GM12878 (cell line): ENCODE data around the gene HIVEP3.
A peak's percentile ranks its signal among the peaks of the same experiment; 100 is the strongest.

ENCODE experiments used
- ASH2L ChIP-seq: fragments of 300-600, 200-600 bp; sonication (generic); IDR thresholded peaks from 2 replicates; pipeline ENCODE4 v1.6.1; 2017; ENCODE audit warnings: low read depth, mild to moderate bottlenecking, borderline replicate concordance
- BHLHE40 ChIP-seq, 2 experiments: fragments of 450-650 bp in 1 of 2; IDR thresholded peaks; 2 replicates each; pipeline ENCODE4 v1.6.1; 2011 to 2017; ENCODE audit warnings: low read depth in 2 of 2, borderline replicate concordance in 1 of 2, improper control_type of control experiment in 1 of 2, low read length in 1 of 2, mild to moderate bottlenecking in 1 of 2
- EP300 ChIP-seq, 2 experiments: fragments of 150-350 bp in 1 of 2; IDR thresholded peaks; 2 replicates each; pipeline ENCODE4 v1.6.1; 2011 to 2012; ENCODE audit warnings: low read depth in 2 of 2, low read length in 2 of 2, borderline replicate concordance in 1 of 2, improper control_type of control experiment in 1 of 2, inconsistent platforms in 1 of 2; ENCODE audit not compliant: control insufficient read depth in 1 of 2
- EZH2 ChIP-seq: IDR thresholded peaks from 2 replicates; pipeline ENCODE4 v1.6.1; 2012; ENCODE audit warnings: low read depth, mild to moderate bottlenecking, control low read depth, inconsistent platforms, low read length, borderline replicate concordance; ENCODE audit not compliant: control insufficient read depth
- HDAC6 ChIP-seq: fragments of 200-600 bp; sonication (generic); IDR thresholded peaks from one replicate; pipeline ENCODE4 v1.8.0; 2017; ENCODE audit warnings: antibody characterized with exemption; ENCODE audit not compliant: unreplicated experiment
- POLR2AphosphoS5 ChIP-seq: IDR thresholded peaks from 2 replicates; pipeline ENCODE4 v1.6.1; 2011; ENCODE audit warnings: mild to moderate bottlenecking, low read length, inconsistent platforms
- RAD51 ChIP-seq: fragments of 450-650 bp; IDR thresholded peaks from 2 replicates; pipeline ENCODE4 v1.6.1; 2016; ENCODE audit warnings: moderate library complexity, mild to moderate bottlenecking, inconsistent platforms
- RELA ChIP-seq: fragments of 450-650 bp; IDR thresholded peaks from 2 replicates; pipeline ENCODE4 v1.8.0; 2014; ENCODE audit warnings: borderline replicate concordance; ENCODE audit not compliant: partially characterized antibody
- SIN3A ChIP-seq: IDR thresholded peaks from 2 replicates; pipeline ENCODE4 v1.6.1; 2012; ENCODE audit warnings: low read depth, low read length, improper control_type of control experiment
- SMC3 ChIP-seq: IDR thresholded peaks from 2 replicates; pipeline ENCODE4 v1.6.1; 2011; ENCODE audit warnings: low read length, improper control_type of control experiment, borderline replicate concordance
- ZBTB11 ChIP-seq: fragments of 450-650 bp; formaldehyde crosslinking; IDR thresholded peaks from 2 replicates; pipeline ENCODE4 v1.5.0; 2022; ENCODE audit warnings: mild to moderate bottlenecking, missing genetic modification characterization
- TF ChIP-seq, protein P1 (sequence below), 3 experiments: IDR thresholded peaks in 2 of 3; conservative IDR thresholded peaks in 1 of 3; 2 replicates each; pipeline ENCODE4 v1.5.1; 2011; ENCODE audit warnings: low read depth in 3 of 3, low read length in 3 of 3, mild to moderate bottlenecking in 3 of 3, control low read depth in 2 of 3, moderate library complexity in 2 of 3, inconsistent platforms in 1 of 3, mixed read lengths in 1 of 3; ENCODE audit not compliant: control insufficient read depth in 2 of 3, insufficient read depth in 1 of 3; ENCODE audit errors: extremely low read depth in 1 of 3

DNA sequence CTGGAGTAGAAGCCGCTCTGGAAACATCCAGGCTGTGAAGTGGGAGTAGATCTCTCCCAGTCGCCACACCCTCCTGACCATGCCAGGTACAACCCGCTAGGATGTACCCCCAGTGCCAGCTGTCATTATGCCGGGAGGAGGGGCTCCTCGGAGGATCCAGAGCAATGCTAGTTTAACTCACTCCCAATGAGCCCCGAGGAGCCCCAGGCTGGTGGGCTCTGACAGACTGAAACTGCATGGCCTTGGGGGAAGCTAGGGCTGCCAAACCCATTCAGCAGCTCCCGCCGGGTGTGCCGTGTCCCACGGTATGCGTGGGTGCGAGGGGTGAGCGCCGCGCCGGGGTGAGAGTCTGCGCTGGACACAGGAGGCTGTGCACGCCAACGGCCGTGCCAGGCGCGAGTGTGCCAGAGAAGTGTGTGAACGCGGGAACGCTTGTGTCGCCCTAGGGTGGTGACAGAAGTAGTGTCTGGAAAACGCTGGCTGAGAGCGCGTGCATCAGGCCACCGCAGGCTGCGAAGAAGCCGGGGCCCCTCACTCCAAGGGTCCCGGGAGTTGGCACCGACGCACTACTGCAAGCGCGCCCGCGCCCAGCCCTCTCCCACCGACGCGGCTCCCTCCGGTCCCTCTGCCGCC is 257.2 kb downstream of the HIVEP3 start:
- TF ChIP-seq HDAC6, result peak; percentile 77
- no peak for TF ChIP-seq EZH2
- TF ChIP-seq, protein P1, sequence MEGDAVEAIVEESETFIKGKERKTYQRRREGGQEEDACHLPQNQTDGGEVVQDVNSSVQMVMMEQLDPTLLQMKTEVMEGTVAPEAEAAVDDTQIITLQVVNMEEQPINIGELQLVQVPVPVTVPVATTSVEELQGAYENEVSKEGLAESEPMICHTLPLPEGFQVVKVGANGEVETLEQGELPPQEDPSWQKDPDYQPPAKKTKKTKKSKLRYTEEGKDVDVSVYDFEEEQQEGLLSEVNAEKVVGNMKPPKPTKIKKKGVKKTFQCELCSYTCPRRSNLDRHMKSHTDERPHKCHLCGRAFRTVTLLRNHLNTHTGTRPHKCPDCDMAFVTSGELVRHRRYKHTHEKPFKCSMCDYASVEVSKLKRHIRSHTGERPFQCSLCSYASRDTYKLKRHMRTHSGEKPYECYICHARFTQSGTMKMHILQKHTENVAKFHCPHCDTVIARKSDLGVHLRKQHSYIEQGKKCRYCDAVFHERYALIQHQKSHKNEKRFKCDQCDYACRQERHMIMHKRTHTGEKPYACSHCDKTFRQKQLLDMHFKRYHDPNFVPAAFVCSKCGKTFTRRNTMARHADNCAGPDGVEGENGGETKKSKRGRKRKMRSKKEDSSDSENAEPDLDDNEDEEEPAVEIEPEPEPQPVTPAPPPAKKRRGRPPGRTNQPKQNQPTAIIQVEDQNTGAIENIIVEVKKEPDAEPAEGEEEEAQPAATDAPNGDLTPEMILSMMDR (IDR thresholded peaks at IDR 0.05 in 2 of 3, conservative IDR thresholded peaks at IDR 0.05 in 1 of 3; ENCODE audit: control insufficient read depth in 2 of 3, extremely low read depth in 1 of 3, insufficient read depth in 1 of 3, low read depth in 3 of 3, low read length in 3 of 3), result no peak
- no peak for TF ChIP-seq ZBTB11 (CRISPR knock-in tag)
- no peak for TF ChIP-seq POLR2AphosphoS5
- no peak for TF ChIP-seq SIN3A
- TF ChIP-seq BHLHE40 (IDR thresholded peaks at IDR 0.05; ENCODE audit: borderline replicate concordance in 1 of 2, low read depth in 2 of 2, low read length in 1 of 2), result no peak; a peak in 1 of 4 replicates
- no peak for TF ChIP-seq SMC3
- no peak for TF ChIP-seq ASH2L
- TF ChIP-seq EP300 (IDR thresholded peaks at IDR 0.05; ENCODE audit: borderline replicate concordance in 1 of 2, control insufficient read depth in 1 of 2, low read depth in 2 of 2, low read length in 2 of 2), result no peak
- TF ChIP-seq RELA, result no peak
- no peak for TF ChIP-seq RAD51
